Measurements from ENCODE around the gene FAM8A1. TPM values are rescaled to one million over a fixed set of nuclear protein-coding genes. Genes with fewer than 3 reads are reported as not detected.

The FAM8A1 gene
- polyA plus RNA-seq, 1 donor, result 26.0 TPM

DNA sequence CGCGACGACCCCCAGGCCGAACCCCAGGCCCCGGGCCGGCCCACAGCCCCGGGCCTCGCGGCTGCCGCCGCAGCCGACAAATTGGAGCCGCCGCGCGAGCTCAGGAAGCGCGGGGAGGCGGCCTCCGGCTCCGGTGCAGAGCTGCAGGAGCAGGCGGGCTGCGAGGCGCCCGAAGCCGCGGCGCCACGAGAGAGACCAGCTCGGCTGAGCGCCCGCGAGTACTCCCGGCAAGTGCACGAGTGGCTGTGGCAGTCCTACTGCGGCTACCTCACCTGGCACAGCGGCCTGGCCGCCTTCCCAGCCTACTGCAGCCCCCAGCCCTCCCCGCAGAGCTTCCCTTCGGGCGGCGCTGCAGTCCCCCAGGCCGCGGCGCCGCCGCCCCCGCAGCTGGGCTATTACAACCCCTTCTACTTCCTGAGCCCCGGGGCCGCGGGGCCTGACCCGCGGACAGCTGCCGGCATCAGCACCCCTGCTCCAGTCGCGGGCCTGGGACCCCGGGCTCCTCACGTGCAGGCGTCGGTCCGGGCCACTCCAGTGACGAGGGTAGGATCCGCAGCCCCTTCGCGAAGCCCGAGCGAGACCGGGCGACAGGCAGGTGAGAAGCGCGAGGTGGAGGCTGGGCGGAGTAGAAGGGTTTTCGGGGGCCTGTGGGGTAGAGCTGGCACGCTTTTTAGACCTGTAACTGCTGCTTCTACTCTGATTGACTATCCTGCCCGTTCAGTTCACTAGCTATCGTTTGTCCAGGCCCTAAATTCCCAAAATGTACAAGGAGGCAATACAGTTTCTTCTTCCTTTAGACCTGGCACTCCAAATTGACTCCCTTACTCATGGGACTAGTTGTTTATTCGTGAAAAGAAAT, 654 bp downstream of the FAM8A1 start:
- DNase-seq (ENCODE audit: low read depth), result no peak

DNA sequence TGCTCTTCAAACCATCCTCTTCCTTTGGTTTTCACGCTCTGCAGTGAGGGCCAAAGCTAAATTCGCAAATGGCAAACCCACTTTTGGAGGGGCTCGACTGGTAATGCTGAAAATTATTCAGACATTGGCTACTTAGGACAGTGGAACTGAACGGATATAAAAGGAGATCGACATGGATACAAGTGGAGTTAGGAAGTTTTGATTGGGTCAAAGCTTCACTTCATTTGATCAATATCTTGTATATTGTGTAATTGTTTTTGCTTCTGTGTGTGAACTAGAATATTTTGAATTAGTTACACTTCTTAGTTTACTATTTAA, 1.2 kb downstream of the FAM8A1 start:
- no peak for DNase-seq (ENCODE audit: low read depth)

DNA sequence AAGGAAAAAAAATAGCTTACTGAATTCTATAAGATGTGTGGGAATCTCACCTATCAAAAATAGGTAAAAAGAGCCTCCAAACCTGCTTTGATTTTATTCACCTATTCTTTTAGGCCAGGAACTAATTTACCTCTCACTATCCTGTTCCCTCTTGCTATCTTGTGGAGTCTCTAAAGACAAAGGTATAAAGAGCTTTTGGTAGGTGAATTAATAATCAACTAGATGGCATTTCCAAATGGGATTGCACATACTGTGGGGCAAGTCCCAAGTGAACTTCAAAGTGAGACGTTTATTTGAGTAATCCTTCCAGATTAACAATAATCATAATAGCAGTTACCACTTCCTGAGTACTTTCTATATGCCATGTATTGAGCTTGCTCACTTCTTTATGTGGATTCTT, 2.8 kb downstream of the FAM8A1 start:
- no peak for DNase-seq (ENCODE audit: low read depth)

DNA sequence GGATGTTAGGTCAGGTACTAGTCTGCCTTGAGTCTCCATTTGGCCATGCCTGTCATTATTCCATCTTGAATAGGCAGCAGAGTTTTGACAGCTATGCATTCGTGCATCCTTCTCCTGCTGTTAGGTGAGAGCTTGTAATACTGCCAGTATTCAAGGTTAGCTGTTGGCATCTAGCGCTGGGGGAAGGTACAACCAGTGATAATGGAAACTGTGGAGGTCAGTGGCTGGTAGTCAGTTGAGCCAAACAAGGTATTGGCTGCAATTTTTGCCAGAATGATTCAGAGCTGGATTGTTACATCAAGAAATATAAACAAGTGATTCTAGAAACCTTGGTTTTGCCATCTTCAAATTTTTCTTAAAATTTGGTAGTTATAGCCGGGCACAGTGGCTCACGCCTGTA, 6.5 kb downstream of the FAM8A1 start:
- no peak for DNase-seq (ENCODE audit: low read depth)

DNA sequence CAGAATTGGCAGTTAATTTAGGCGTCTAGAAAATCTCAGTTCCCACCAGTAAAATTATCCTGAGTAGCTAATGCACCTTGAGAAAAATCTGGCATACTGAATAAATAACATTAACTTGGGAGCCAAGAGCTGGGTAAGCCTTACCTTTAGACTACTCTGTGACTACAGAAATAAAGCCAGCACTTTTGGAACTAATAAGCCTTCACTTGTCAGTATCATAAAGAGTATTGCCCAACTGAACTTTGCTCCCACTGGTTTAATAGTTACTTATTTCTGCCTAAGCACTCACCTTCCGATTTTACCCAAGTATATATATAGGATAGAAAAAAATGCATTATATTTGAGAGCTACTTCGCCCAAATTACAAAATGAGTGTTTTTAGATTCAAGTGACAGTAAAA, 10.7 kb downstream of the FAM8A1 start:
- no peak for DNase-seq (ENCODE audit: low read depth)

DNA sequence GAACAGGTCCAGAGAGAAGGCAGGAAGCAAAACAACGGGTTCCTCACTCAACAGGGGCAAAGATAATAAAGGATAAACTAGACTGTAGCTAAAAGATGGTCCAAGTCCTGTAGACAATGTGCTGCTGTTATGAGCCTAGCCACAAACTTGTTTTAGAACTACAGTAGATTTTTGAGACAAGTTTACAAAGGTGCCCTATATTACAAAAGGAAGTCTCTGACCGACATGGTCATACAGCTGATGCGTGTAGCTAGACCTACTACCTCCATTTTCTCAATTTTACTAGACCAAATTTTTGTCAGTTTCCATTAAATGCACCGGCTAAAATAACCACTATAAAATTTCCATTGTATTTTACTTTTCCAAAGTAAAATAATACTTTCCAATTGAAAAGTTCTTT, 11.9 kb downstream of the FAM8A1 start:
- no peak for DNase-seq (ENCODE audit: low read depth)

DNA sequence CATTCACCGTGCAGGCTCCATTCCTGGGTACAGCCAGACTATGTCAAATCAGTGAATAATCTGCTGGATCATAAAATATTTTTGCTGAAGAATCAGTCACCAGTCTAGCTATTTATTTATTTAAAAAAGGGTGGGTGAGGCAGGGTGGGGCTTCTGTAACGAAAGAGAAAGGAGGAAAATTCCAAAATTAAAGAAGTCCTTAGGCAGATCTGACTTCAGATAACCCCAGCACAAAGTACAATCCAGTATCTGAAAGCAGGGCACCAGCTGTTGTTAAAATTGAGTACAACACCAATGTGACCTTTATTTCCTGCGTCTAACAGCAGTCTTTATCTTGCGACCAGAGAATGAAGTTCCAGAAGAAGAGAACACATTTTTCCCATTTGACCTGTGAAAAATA, 15.7 kb downstream of the FAM8A1 start:
- no peak for DNase-seq (ENCODE audit: low read depth)

DNA sequence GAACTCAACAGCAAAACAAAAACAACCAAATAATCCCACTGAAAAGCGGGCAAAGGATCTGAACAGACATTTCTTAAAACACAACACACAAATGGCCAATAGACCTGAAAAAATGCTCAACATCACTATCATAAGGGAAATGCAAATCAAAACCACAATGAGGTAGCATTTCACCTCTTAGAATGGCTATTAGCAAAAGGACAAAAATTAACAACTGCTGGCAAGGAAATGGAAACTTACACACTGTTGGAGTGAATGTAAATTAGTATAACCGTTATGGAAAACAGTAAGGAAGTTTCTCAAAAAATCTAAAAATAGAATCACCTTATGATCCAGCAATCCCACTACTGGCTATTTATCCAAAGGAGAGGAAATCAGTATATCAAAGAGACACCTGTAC, 20.9 kb downstream of the FAM8A1 start:
- DNase-seq (ENCODE audit: low read depth), result no peak

DNA sequence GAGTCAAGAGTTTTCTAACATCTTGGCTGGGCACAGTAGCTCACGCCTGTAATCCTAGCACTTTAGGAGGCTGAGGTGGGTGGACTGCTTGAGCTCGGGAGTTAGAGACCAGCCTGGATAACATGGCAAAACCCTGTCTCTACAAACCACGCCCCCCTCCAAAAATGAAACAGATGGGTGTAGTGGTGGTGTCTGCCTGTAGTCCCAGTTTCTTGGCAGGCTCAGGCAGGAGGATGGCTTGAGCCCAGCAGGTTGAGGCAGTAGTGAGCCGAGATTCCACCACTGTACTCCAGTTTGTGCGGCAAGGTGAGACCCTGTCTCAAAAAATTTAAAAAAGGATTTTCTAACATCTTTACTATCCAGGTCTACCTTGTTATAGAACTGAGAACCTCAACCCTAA, 22.0 kb downstream of the FAM8A1 start:
- DNase-seq (ENCODE audit: low read depth), result no peak

DNA sequence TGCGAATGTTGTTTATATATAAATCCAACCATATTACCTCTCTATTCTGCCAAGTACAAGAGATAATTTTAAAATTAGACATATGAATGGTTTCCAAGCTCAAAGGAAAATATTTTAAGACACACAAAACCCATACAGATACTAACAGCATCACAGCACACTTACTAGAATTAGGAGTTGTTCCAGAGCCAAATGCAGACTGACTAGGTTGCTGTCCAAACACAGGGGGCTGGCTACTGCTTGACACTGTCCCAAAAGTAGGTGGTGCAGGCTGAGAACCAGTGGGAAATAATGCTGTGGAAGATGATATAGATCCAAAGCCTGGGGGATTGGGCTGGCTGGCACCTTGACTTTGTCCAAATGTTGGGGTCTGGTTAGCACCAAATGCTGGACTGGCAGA, 24.3 kb downstream of the FAM8A1 start:
- no peak for DNase-seq (ENCODE audit: low read depth)

DNA sequence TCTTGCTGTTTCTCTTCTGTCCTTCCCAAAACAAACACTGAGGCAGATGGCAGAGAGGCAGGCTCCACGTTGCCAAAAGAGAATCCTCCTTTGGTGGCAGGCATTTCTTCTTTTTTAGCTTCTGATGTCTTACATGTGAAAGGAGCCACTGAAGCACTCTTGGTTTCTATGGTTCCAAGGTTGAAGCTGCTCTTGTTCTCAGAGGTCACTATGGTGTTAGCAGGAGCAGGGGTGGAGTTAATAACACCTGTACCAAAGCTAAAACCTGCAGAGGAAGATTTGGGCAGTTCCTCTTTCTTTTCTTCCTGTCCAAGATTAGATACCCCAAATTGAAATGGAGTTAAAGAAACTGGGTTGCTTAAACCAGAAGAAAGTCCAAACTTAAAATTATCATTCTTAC, 28.8 kb downstream of the FAM8A1 start:
- no peak for DNase-seq (ENCODE audit: low read depth)

DNA sequence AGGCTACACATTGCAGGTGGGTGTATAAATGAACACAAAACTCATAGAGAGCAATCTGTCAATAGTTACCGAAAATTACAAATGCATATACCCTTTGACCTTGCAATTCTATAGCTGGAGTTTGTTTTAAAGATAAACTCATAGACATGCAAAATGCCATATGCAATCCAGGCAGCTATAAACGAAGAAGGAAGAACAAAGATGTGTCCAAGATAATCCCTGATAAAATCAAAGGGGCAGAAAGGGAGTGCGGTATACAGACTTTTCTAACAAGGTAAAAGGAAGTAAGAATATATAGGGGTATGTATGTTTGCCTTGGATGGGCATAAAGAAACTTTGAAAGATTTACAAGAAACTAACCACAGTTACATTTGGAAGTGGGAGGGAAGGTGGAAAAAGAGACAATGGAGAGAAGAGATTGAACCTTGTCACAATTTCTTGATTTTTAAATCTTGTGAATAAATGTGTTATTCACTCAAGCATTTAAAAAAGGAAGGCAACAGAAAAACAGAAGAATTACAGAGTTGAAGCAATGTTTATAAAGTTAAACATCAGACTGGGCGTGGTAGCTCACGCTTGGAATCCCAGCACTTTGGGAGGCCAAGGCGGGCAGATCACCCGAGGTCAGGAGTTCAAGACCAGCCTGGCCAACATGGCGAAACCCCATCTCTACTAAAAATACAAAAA, 29.9 kb downstream of the FAM8A1 start:
- DNase-seq (ENCODE audit: low read depth), result no peak

DNA sequence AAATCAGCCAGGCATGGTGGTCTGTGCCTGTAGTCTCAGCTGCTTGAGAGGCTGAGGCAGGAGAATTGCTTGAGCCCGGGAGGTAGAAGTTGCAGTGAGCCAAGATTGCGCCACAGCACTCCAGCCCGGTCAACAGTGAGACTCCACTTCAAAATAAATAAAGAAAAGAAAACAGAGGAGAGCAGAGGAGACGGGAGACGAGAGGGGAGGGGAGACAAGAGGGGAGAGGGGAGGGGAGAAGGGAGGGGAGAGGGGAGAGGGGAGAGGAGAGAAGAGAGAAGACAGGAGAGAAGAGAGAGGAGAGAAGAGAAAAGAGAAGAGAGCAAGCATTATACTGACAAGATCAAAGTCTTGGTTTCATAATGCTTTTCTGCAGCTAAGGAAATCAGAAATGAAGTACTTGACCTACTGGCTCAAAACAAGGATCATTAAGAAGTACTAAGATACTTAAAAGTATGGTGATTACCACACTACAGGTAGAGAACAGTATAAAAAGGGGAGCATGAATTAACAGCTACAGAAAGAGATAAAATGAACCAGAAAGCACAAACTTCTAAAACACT, 30.5 kb downstream of the FAM8A1 start:
- DNase-seq (ENCODE audit: low read depth), result no peak

DNA sequence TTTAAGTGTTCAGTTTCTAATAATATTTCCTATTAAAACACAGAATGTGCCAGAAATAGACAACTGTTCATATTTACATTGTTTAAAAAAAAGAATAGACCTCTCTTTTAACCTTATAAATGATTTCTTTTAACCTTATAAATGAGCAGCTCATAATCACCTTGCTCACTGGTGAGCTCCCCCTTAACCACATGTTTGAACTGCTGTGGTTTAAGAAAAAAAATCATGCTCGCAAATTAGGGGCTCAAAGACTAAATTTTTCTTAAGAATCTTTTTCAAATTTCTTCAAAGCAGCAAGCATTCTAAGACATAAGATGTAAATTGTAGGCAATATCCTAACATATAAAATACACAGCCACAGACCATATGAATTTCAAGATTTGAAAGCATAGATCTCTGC, 32.8 kb downstream of the FAM8A1 start:
- DNase-seq (ENCODE audit: low read depth), result no peak

DNA sequence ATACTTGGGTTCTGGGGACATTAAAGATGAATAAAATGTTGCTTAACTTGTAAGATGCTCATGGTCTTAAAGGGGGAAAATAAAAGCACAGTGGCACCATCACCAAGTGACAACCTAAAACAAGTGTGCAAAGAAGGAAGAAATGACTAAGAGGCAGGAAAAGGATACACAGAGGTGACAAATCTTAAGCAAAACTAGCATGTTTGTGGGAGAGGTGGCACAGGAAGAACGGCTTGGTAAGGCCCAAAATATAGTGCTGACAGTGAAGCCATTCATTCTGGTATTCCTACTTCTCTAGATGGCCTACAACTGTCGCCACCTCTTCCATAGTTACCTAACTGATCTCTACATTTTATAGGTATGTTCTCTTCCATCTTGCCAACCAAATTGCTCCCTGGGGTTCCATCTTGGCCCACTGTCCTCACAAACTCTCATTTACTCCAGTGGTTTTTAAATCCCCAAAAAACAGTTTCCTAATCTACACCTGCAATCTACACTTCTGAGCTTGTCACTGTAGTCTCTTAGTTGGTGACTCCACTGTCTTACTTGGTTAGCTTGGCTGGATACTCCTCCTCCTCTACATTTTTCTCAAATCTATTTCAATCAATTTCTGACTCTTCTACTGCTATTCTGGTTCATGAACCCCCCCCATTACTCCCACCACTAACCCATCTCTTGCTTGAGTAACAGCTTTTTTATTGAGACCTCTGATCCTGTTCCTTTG, 33.5 kb downstream of the FAM8A1 start:
- no peak for DNase-seq (ENCODE audit: low read depth)

DNA sequence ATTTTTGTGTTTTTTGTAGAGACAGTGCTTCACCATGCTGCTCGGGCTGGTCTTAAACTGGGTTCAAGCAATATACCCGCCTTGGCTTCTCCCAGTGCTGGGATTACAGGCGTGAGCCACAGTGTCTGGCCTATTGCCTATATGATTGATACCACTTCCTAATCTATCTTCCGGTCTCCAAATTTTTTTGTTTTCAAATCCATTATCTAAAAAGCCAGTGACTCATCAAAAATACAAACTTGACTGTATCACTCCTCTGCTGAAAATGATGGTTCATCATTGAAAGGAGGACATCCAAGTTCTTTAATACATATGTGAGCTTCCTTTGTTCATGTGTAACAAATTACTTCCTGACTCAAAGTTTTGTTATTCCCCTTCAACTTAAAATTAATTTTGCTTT, 35.5 kb downstream of the FAM8A1 start:
- no peak for DNase-seq (ENCODE audit: low read depth)

DNA sequence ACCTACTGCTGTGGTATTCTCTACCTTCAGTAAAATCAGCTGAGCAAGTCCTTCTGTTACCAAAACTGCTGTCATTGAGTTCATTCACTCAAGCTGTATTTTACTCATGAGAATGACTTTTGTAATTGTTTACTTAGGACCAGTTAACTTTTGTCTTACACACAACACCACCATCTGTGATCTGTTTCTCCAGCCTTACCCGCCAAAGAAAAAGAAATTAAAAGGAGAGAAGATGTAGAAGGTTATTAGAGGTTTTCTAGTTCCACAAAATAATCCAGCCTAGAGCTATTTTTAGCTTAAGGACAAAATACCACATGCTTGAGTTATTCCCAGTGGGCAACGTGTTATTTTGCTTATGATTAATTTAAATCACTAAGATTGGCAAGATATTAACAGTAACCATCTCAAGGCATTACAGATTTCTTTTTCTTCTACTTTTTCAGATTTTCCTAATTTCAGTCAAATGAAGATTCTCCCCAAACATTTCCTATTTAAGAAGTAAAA, 38.2 kb downstream of the FAM8A1 start:
- no peak for DNase-seq (ENCODE audit: low read depth)

DNA sequence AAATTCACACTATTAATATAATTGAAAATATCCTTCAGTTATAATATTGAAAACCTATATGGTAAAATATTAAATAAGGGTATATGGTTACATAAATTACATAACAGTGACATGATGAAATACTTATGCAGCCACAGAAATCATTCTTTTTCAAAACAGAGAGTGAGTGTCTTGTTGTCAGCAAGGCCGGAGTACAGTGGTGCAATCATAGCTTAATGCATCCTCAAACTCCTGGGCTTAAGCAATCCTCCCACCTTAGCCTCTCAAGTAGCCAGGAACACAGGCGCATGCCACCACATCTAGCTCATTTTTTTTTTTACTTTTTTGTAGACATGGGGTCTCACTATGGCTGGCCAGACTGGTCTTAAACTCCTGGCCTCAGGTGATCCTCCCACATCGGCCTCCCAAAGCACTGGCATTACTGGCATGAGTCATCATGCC, 40.4 kb downstream of the FAM8A1 start:
- no peak for DNase-seq (ENCODE audit: low read depth)

DNA sequence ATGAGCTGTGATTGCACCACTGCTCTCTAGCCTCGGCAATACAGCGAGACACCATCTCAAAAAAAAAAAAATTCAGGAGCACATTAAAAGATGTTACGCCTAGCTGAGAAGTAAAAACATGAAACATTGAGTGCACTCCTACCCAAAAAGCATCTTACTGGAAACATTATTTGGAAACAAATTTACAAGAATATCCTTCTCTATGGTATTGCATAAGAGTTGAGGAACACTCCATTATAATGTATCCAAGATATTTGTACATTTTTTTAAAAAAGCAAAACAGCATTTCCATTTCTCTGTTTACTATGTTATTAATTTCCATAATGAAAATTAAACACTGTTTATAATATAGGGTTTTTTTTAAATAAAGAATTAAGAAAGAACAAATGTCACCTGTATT, 48.6 kb downstream of the FAM8A1 start:
- no peak for DNase-seq (ENCODE audit: low read depth)

DNA sequence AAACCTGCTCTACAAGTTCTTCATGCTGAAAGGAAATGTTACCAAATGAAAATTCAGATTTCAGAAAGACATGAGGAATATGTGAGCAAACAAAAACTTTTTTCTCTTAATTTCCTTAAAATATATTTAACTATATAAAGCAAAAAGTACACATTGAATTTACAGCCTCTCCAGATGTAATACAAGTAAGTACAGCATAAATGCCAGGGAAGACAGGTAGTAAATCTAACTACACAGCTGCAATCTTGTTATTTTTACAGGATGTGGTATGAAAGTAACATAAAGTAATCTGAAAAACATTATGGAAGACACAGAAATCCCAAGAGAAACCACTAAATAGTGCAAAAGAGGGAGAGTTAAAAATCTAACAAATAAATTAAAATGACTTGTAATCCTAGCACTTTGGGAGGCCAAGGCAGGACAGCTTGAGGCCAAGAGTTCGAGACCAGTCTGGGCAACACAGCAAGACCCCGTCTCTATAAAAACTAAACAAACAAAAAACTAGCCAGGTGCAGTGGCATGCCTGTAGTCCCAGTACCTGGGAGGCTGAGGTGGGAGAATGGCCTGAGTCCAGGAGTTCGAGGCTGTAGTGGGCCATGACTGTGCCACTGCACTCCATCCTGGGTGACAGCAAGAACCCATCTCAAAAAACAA, 50.7 kb downstream of the FAM8A1 start:
- no peak for DNase-seq (ENCODE audit: low read depth)

DNA sequence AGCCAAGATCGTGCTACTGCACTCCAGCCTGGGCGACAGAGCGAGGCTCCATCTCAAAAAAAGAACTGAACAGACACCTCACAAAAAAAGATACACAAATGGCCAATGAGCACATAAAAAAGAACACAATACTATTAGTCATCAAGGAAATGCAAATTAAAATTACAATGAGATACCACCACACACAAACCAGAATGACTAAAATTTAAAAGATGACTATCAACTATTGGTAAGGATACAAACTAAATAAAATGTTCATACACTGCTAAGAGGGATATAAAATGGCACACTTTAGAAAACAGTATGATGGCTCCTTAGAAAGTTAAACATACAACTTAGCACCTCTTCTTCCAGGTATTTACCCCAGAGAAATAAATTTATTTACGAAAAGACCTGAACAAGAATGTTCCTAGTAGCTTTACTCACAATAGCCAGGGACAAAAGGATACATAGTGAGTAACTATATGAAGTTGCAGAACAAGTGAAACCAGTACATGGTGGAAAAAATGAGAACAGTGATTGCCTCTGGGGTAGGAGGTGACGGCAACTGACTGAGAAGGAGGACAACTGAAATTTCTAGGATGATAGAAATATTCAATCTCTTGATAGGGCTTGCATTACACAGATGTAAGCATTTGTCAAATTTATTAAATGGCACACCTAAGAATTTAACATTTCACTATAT, 53.2 kb downstream of the FAM8A1 start:
- no peak for DNase-seq (ENCODE audit: low read depth)
